HL-60/S4 treated with retinoic acid at 250 ng/mL for 4 days and 3 days (cell line): Measurements from ENCODE around the gene TMEM82.

Experiments used
- in situ Hi-C: fragments of 300-500 bp; cut with MboI; formaldehyde crosslinking; loops from 2 replicates; pipeline ENCODE4 v1.7.0; 2022; ENCODE audit warnings: low sequenced_read_pairs

TMEM82 gene

GRCh38 chr1:15755646-15756040 is 13.3 kb downstream of the TMEM82 start:
- in situ Hi-C loops, result no loop called here

DNA sequence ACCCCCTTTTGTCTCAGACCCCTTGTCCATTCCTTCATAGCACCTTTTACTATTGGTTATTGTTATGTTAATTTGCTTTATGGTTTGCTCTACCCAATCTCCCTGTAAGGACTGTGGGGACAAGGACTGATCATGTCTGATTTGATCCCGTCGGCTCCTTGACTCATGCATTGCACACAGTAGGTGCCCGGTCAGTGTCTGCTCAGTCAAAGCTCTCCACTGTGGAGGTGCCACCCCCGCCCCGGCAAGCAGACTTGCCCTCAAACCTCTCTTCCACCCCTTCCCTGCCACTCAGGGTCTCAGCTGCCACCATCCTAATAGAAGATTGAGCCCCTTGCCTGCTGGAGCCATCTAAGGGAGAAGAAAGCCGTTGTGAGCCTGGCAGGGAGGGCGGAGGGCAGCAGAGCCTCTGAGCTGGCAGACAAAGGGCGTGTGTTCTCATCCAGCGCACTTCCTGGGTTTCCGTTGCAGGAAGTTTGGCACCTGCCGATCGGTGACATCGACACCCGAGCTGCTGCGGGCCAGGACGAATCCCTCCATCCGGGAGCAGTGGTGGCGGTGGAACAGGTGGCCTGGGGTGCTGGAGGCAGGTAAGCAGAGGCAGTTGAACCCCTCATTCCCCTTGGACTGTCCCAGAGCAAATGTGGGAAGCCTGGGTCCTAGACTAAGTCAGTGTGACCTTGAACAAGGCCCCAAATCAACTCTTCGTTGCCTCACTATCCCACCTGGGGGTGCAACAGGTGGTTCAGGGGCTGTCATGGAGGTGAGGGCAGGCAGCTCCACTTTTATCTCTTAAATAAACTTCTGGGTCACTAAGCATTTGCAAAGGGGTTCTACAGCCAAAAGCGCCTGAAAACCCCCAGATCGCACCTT is 14.1 kb downstream of the TMEM82 start:
- in situ Hi-C loops, result no loop called here

DNA sequence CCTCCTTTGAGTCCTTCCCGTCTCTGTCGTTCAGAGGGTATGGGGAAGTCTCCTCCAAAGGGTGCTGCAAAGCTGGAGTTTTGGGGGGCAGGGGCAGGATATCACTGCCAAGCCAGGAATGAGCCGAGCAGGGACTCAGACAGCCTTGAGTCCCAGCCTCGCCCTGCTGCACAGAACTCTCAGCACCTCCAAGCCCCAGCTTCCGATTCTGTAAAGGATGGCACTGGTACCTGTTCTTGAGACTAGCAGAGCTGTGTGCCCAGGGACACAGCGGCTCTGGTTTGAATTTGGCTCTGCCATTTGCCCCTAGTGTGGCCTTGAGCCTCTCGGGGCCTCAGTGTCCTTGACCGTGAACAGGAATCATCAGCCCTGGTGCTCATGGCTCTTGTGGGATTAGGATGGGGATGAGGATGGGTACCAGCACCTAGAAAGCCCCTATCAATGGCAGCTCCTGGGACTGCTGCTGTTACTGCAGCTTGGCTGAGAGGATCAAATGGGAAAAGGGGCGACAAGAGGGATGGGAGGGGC is 14.8 kb downstream of the TMEM82 start:
- in situ Hi-C loops, result no loop called here

GRCh38 chr1:15757575-15758342 is 15.5 kb downstream of the TMEM82 start:
- in situ Hi-C loops, result no loop called here

GRCh38 chr1:15758343-15758931 is 16.1 kb downstream of the TMEM82 start, which contains the start of gene FBLIM1:
Gene FBLIM1 (plus strand): TSS chr1:15758795. CDS start chr1:15764984, 6,189 bp downstream.
- in situ Hi-C loops, result no loop called here

DNA sequence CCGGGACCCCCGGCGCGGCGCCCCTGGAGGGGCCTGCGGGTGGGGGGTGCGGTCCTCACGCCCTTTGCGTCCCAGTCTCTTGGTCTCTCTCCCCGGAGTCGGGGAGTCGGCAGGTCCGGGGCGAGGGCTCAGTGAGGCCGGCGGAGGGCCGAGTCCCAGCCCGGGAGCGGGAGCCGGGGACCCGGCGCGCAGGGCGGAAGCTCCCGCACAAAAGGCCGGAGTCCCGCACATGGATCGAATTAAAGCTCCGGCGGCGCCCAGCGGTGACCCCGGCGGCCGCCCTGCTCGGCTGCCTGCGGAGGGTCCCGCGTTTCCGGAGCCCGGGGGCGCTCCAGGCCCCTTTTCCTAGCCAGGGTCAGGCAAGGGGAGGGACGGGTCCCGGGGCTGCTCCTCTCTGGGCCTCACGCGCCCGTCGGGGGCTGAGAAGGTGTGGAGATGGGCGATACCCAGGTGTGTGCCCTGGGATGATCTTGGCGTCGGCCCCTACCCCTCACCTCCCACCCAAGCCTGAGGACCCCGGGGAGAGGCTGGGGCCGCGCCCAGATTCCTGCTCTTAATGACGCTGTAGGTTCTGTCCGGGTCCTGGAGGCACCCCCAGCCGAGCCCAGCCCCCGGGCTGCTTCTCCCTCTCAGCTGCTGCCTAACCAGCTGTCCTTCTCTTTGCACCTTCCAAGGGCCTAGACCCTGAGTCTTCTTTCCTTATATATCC is 16.8 kb downstream of the TMEM82 start:
- in situ Hi-C loops, result no loop called here

DNA sequence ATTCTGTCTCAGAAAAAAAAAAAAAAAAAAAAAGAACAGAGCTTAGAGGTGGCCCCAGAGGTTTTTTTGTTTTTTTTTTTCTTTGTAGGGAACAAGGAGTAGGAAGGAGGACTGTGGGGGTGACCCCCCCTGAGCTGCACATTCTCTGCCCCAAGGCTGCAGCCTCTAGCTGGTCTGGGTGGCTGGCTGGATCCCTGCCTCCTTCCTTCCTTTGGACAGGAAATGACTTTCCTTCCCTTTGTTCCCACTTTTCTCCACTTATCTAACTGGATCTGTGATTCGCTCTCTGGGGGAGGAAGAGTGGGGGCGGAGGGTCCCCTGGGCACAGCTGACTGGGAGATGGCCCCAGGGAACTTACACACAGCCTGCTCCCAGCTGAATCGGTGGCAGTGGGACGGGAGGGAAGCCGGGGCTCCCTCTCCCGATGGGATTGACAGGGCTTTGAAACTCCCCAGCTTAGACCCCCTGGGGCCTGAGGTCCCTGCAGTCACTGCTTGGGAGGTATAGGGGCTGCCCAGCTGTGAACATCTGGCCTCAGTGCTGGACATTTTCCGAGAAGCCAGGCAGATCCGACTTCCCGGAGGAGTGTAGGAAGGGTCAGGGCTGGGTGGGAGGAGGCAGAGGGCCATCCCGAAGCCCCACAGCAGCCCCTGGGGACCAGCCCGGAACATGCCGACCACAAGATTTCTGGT is 18.4 kb downstream of the TMEM82 start:
- in situ Hi-C loops, result no loop called here

GRCh38 chr1:15761366-15762128 is 19.2 kb downstream of the TMEM82 start:
- in situ Hi-C loops, result no loop called here

GRCh38 chr1:15762546-15762945 is 20.2 kb downstream of the TMEM82 start:
- in situ Hi-C loops, result no loop called here

DNA sequence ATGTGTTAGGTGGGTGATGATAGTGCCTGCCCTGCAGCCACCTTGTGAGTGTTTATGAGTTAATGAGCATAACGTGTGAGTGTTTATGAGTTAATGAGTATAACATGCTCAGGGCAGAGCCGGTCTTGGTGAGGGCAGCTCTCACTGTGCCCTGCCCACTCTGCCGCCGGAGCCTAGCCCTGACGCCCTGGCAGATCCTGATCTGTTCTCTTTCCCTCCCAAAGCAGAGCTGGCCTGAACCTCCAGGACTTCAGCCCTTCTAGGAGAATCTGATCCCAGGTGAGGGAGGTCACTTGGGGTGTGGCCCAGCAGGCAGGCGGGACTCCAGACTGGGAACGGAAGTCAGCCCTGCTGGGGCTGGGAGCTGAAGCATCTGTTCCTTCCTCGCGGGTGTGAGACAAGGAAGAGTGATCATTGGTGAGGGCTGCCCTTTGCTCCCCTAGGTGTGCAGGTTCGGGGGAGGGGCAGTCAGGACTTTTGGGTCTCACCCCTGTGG is 22.0 kb downstream of the TMEM82 start:
- in situ Hi-C loops, result no loop called here

DNA sequence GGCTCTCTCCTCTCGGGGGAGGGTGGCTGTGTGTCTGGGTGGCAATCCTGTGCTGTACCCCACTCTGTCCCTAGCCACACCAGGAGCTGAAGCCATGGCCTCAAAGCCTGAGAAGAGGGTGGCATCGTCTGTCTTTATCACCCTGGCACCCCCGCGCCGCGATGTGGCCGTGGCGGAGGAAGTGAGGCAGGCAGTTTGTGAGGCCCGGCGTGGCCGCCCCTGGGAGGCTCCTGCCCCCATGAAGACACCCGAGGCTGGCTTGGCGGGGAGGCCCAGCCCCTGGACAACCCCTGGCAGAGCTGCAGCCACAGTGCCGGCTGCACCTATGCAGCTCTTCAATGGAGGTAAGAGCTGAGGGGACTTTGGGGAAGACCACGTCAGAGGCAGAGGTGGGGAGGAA is 22.6 kb downstream of the TMEM82 start:
- in situ Hi-C loops, result no loop called here

DNA sequence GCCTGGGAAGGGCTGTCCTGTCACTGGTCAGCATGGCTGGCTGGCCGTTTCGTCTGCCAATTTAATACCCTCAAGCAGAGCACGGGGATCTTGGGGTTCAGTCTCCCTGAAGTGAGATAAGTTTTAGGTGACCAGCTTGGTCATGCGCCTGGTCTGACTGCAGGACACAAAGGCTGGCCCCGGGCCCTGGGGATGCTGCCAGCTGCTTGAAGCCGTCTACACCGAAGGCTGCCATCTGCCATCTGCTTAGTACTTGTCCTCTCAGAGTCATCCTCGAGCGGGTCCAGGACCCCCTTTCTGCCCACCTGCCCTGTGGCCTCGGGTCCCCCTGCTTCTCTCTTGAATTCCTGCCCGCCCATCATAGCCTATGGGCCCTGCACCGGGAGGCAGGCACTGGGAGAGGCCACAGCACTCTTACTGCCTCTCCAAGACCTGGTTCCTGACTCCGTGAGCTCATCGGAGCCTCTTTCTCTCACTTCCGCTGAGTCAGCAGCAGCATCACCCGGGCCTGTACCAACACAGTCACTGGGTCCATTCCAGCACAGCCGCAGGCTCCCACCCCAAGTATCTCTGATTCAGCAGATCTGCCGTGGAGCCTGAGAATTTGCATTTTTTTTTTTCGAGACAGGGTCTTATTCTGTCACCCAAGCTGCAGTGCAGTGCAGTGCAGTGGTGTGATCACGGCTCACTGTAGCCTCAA is 23.3 kb downstream of the TMEM82 start:
- in situ Hi-C loops, result no loop called here

- in situ Hi-C loops, result no loop called here
These were observed 25.6 kb downstream of the TMEM82 start for GRCh38 chr1:15767941-15768340.

DNA sequence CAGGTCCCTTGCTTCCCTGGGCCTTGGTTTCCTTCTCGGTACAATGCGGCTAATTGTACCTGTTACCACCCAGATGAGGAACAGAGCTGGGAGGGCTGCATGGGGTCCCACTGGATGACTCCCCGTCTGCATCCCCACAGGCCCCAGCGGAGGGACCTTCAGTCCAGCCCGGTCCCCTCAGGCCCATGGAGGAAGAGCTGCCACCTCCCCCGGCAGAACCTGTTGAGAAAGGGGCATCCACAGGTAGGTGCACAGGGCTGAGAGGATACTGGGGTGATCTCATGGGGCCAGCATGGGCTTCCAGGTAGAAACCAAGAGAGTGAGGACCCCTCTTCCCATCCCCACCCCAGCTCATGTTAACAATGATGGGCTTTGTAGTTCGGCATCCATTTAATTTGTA is 26.1 kb downstream of the TMEM82 start:
- in situ Hi-C loops, result no loop called here

- in situ Hi-C loops, result no loop called here
These were observed 28.1 kb downstream of the TMEM82 start for GRCh38 chr1:15770313-15770962.

DNA sequence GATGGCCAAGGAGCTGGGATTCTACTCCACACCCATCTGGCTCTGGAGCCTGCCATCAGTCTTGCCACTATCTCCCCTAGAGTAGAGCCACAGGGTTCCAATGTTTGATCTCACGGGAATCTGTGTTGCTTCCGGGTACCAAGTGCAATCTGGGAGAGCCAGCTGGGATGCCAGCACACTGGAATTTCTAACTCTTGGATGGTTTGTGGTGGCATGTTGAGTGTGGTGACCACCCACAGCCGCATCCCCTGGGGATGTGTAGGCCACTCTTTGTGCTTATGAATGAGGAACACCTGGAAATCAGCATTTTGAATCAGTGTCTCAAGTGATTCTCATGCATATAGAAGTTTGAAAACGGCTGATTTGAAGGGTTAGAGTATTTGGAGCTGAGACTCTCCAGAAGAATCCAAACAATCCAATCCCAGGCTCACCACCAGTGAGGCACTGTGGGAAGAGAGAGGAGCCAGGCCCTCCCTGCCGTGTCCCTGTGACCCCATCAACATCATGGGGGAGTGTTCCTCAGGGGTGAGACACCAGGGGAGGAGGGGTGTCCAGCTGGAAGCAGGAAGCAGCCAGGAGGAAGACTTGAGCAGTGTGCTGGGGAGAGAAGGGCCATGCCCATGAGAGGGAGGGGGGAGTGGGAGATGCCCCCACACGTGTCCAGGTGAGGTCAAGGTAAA is 29.7 kb downstream of the TMEM82 start:
- in situ Hi-C loops, result no loop called here

GRCh38 chr1:15775706-15776105 is 33.4 kb downstream of the TMEM82 start:
- in situ Hi-C loops, result no loop called here
